ES-I3 (cell line): ENCODE data around the gene GLT6D1.
"Not testable (repeated sequence)": the region's sequence is repeated elsewhere in the genome, so short reads cannot be mapped to it uniquely, and the experiment has no call there.

Source experiments
- H3K36me3 ChIP-seq: 2 replicates; pipeline ENCODE4 v1.6.1; 2013; ENCODE audit warnings: mild to moderate bottlenecking, low read length, control low read depth, moderate library complexity; ENCODE audit not compliant: insufficient read depth
- H3K4me1 ChIP-seq: 2 replicates; pipeline ENCODE4 v1.6.1; 2013; ENCODE audit warnings: mild to moderate bottlenecking, control low read depth, low read length; ENCODE audit not compliant: insufficient read depth
- H3K9ac ChIP-seq: 2 replicates; pipeline ENCODE4 v1.6.1; 2013; ENCODE audit warnings: low read depth, mild to moderate bottlenecking, low read length, moderate library complexity
- H3K9me3 ChIP-seq: 2 replicates; pipeline ENCODE4 v1.6.1; 2013; ENCODE audit warnings: mild to moderate bottlenecking, low read length, moderate library complexity; ENCODE audit not compliant: control insufficient read depth, insufficient read depth

GLT6D1 gene, protein sequence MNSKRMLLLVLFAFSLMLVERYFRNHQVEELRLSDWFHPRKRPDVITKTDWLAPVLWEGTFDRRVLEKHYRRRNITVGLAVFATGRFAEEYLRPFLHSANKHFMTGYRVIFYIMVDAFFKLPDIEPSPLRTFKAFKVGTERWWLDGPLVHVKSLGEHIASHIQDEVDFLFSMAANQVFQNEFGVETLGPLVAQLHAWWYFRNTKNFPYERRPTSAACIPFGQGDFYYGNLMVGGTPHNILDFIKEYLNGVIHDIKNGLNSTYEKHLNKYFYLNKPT

DNA sequence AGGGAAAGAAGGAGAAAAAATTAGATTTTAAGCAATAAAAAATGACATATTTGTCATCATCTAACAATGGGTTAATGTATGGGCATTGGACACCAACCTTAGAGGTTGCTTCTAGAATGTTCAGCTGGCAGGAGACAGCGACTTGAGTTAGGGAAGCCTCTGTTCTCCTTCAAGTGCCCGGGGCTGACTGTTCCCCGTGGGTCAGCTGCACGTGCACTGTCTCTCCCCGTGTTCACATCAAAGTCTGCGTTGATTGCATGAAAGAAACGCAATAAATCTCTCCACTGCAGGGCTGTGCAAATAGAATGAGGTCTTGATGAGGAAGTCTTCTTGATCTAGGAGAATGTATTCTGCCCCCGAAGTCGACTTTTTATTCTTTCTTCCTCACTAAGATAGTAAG, at the start of gene GLT6D1:
Gene GLT6D1, minus strand, starts transcription at position 345 of the 400 bp plus-strand sequence. CDS start 353 bp downstream, outside the sequence.
- H3K36me3 ChIP-seq = no peaks in the 10 kb centered on the region
- peaks cover 13% of the 10 kb centered on the region for H3K9me3 ChIP-seq
- no peaks in the 10 kb centered on the region for H3K4me1 ChIP-seq
- no peak within 1 kb of the TSS for H3K9ac ChIP-seq

DNA sequence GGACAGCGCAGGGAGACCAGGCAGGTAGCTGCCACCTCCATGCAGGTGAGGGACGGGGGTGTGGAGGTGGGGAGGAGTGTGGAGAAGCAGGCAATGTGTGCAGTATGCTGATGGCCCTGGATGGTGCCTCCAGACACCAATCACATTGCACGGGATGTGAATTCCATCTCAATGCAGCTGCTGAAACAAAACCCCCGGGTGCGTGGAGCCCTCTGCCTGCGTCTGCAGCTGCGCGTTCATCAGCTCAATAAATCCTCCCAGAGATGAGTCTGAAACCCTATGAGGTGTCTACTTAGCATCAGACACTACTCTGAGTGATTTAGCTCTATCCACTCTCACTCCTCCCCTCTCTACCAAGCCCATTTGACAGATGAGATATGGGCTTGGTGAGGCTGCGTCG, 49.7 kb upstream of the GLT6D1 start:
- H3K9me3 ChIP-seq = no peaks in the 10 kb centered on the region
- H3K36me3 ChIP-seq = no peaks in the 10 kb centered on the region
- no peaks in the 10 kb centered on the region for H3K4me1 ChIP-seq
- H3K9ac ChIP-seq = no peak overlapping the region

DNA sequence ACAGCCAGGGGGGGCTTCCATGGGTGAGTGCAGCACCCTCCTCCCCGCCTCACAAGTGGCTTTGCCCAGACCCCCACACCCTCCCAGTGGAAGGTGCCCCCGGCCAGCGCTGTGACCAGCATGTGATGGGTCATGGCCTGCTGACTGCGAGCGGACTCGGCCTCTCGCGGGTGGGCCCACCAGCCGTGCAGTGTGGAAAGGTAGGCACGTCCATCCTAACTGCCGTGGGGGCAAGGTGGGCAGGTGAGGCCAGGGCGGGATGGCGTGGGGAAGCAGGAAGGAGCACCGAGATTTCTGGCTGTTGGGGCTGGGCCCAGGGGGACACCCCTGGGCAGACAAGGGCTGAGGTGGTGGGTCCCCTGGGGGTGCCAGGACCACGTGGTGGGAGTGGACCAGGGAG, 47.9 kb upstream of the GLT6D1 start:
- H3K9me3 ChIP-seq = no peaks in the 10 kb centered on the region
- no peaks in the 10 kb centered on the region for H3K36me3 ChIP-seq
- no peaks in the 10 kb centered on the region for H3K4me1 ChIP-seq
- no peak overlapping the region for H3K9ac ChIP-seq

DNA sequence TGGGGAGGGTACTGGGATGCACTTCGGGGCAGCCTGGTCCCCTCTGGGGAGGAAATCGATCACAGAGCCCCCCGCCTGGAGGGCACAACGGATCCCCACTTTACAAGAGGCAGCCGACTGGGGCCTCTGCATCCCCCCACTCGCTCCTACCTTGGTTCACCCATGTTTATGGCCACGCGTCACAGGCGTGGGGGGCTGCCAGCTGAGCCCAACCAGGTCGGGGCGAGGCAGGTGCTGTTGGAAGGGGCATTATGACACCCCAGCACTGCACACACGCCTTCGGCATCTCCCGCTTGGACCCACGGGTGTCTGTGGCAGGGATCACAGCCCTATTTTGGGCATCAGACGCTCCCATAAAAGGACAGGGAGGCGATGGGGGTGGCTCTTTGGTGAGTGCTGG, 45.4 kb upstream of the GLT6D1 start:
- no peak overlapping the region for H3K9ac ChIP-seq
- H3K4me1 ChIP-seq = no peaks in the 10 kb centered on the region
- H3K36me3 ChIP-seq = no peaks in the 10 kb centered on the region
- no peaks in the 10 kb centered on the region for H3K9me3 ChIP-seq

DNA sequence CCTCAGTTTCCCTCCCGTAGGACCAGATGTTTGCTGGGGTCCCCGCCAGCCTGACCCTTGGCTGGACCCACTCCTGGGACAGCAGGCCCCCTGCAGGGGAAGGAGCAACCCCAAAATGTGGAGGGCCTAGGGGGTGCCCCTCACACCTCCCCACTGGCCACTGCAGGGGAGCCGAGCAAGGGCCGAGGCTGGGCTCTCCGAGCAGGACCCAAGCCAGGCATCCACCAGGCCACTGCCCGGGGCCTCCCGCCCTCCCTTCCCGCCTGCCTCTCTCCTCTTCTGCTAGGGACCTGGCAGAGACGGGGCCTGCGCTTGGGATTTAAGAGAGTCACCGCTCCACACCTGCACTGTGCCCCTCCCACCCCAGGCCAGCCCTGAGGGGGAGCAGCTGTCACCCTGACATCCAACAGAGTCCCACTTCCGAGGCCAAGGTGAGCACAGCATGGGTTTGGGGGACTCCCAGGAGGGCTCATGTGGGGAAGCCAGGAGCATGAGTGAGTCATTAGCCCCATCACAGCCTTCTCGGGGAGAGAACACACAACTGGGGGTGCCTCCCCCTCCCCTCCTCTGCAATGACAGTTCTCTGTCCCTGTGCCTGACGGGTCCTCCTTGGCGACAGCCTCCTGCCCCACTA, 44.2 kb upstream of the GLT6D1 start:
- H3K4me1 ChIP-seq = no peaks in the 10 kb centered on the region
- H3K36me3 ChIP-seq = no peaks in the 10 kb centered on the region
- H3K9ac ChIP-seq = no peak overlapping the region
- no peaks in the 10 kb centered on the region for H3K9me3 ChIP-seq

DNA sequence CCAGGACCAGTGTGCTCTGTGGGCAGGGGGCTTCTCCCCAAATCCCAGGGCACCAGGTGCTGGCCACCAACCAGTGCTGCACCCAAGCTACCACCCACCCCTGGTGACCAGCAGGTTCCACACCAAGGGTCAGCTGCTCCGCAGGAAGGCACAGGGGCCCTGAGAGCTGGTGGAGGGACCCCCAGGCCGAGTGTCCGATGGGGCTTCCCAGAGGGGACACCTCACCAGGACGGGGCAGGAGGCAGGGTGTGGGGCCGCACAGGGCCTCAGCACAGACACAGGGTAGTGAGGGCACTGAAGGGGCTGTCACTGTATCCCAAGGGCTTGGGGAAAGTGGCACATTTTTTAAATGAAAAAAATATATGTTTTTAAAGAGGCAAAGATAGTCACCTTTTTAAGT, 41.8 kb upstream of the GLT6D1 start:
- H3K9ac ChIP-seq = no peak overlapping the region
- no peaks in the 10 kb centered on the region for H3K4me1 ChIP-seq
- H3K36me3 ChIP-seq = no peaks in the 10 kb centered on the region
- no peaks in the 10 kb centered on the region for H3K9me3 ChIP-seq

DNA sequence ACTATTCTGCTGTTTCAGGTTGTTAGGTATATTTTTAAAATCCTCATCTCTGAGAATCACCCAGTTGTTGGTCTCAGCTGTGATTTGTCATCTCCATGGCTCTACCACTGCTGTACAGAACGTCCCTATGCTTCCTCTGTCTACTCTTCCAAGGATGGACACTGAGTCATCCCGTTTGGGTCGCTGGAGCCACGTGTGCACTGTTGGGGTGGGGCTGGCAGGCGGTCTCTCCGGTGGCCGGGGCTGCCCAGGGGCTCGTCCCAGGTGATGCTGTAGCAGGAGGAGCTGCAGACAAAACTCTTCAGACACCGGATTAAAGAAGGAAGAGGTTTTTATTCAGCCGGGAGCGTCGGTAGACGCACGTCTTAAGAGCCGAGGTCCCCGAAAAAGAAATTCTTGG, 40.7 kb upstream of the GLT6D1 start:
- Histone ChIP-seq H3K9ac (no peak overlapping the region), H3K4me1 (no peaks in the 10 kb centered on the region), H3K9me3 (no peaks in the 10 kb centered on the region), H3K36me3 (no peaks in the 10 kb centered on the region)

DNA sequence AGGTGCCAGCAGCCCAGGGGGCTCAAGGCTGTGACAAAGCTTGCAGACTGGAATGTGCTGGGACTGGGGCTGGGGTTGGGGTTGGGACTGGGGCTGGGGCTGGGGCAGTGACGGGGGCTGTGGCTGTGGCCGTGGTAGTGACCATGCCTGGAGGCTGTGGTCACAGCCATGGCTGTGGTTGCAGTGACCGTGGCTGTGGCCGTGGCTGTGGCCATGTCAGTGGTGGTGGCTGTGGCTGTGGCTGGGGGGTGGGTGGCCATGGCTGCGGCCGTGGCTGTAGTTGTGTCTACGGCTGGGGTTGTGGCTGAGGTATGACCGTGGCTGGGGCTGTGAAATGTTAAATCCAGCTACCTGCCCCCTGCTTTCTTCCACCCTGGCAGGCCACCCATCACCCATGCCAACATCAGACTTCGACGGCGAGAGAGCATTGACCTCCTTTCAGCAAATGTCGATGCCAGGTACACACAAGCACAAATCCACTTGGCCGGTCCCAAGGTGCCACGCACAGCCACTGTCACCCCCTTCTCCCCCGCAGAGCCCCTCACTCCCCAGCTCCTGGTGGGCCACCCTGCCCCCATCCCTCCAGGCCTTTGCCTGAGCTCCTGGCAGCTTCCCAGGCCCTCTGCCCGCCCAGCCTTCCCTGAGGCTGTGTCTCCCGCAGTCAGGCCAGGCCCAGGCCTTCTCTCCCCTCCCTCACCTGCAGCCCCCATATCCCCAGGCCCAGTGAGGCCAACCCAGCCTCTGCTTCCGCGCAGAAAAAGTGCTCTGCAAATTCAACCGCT, 39.1 kb upstream of the GLT6D1 start:
- H3K9me3 ChIP-seq = no peaks in the 10 kb centered on the region
- H3K36me3 ChIP-seq = no peaks in the 10 kb centered on the region
- no peaks in the 10 kb centered on the region for H3K4me1 ChIP-seq

DNA sequence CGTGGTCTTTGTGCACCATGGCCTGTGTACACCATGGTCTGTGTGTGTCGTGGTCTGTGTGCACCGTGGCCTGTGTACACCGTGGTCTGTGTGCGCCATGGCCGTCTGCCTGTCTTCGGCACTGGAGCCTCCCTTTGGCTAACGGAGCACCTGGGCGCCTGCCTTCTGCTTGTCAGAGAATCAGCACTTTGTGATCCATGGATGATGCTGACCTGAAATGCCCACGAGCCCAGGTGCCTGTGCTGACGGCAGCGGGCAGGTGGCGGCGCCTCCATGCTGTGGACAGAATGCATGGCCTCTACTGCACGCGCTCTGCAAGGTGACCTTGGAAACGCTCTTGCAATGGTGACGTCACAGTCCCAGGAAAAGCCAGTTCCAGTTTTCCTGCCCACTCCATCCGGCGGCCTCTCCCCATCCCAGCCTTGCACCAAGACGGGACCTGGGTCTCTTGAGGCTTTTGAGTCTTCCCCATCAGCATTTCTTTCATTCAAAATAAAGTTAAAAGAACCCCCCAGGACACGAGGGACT, 38.4 kb upstream of the GLT6D1 start:
- no peaks in the 10 kb centered on the region for H3K36me3 ChIP-seq
- no peak overlapping the region for H3K9ac ChIP-seq
- H3K4me1 ChIP-seq = no peaks in the 10 kb centered on the region
- no peaks in the 10 kb centered on the region for H3K9me3 ChIP-seq

More for the DNA sequence above, 39.1 kb upstream of the GLT6D1 start:
- H3K9ac ChIP-seq = no peak overlapping the region

DNA sequence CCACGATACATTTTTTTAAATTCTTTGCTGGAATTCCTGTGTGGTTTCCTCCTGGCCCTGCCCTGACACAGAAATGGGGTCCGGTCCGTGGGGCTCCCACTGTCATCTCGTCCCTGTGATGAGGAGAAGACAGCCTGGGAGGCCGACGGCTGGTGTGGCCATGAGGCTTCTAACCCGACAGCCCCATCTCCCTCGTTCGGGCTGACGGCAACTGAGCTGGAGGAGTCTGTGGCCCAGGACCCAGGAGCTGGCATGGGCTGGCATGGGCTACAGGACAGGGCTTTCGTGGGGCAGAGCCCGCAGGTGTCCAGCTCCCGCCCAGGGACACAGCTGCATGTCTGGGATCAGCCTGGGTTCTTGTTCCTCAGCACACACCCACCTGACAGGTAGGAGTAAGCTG, 37.6 kb upstream of the GLT6D1 start:
- Histone ChIP-seq H3K9ac (no peak overlapping the region), H3K36me3 (no peaks in the 10 kb centered on the region), H3K9me3 (no peaks in the 10 kb centered on the region), H3K4me1 (no peaks in the 10 kb centered on the region)

DNA sequence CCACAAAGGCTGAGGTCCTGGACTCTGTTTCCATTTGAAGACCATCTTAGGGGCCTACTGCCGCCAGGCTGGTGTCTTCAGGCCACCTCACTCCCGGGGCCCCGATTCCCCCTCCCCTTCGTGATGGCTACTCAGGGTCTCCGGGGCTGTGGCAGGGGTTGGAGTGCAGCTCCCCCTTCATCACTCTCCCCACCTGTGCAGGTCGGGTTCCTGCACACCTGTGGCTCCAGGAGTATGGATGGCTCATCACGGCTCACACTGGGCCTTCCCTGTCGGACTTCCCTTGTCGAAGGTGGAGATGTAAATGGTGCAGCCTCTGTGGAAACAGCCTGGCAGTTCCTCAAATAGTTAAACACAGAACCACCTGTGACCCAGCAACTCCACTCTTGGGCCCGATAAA, 35.6 kb upstream of the GLT6D1 start:
- Histone ChIP-seq H3K9ac (no peak overlapping the region), H3K9me3 (no peaks in the 10 kb centered on the region), H3K36me3 (no peaks in the 10 kb centered on the region), H3K4me1 (no peaks in the 10 kb centered on the region)

DNA sequence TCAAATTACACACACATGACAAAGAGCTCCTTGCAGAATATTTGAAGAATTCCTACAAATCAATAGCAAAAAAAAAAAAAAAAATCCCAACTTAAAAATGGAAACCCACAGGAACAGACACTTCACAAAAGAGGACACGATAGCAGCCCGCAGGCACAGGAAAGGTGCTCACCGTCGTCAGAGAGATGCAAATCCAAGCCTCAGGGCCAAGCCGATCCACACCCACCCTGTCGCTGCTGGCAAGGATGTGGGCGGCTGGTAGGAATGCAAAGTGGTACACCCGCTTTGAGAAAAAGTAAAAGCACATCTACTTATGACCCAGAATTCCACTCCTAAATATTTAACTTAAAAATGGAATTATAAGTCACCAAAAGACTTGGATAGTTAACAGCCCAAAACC, 34.6 kb upstream of the GLT6D1 start:
- Histone ChIP-seq H3K9ac (no peak overlapping the region), H3K4me1 (no peaks in the 10 kb centered on the region), H3K9me3 (no peaks in the 10 kb centered on the region)

DNA sequence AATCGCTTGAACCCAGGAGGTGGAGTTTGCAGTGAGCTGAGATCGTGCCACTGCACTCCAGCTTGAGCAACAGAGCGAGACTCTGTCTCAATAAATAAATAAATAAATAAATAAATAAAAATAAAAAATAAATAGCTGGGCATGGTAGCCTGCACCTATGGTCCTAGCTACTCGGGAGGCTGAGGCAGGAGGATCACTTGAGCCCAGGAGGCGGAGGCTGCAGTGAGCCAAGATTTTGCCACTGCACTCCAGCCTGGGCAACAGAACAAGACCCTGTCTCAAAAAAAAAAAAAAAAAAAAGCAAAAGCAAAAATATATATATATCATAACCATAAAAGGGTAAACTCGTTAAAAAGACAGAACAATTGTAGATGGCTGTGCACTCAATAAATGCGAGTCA, 33.4 kb upstream of the GLT6D1 start:
- not testable (repeated sequence) for H3K9ac ChIP-seq, H3K9me3 ChIP-seq, H3K36me3 ChIP-seq, H3K4me1 ChIP-seq

More for the DNA sequence above, 34.6 kb upstream of the GLT6D1 start:
- H3K36me3 ChIP-seq = no peaks in the 10 kb centered on the region

DNA sequence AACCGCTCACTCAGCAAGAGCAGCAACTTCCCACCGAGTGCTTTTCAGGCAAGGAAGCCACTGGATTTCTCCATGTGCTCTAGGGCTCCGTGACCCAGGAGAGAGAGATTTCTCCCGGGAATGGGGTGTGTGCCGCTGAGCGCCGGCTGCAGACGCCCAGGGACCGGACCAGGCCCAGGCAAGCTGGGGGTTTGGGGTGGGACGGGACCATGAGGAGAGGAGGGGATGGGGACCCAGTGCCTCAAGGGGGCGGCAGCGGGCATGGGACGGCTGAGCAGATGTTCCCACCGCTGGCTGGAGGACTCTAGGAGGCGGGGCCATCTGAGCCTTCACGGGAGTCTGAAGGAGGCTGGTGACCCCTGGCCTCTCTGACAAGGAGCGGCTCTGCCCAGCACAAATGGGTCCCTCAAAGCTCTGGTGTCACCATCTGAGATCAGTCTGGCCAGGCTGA, 32.3 kb upstream of the GLT6D1 start:
- no peaks in the 10 kb centered on the region for H3K9me3 ChIP-seq
- no peaks in the 10 kb centered on the region for H3K36me3 ChIP-seq
- no peaks in the 10 kb centered on the region for H3K4me1 ChIP-seq
- no peak overlapping the region for H3K9ac ChIP-seq
